Erythroblast (primary cell): ENCODE measurements around the gene NF2.

ENCODE experiments used
- GATA1 ChIP-seq: IDR thresholded peaks from 2 replicates; pipeline ENCODE4 v1.6.1; 2011; ENCODE audit warnings: low read depth, mild to moderate bottlenecking, control low read depth, low read length, moderate library complexity
- POLR2A ChIP-seq: IDR thresholded peaks from 2 replicates; pipeline ENCODE4 v1.6.1; 2011; ENCODE audit warnings: mild to moderate bottlenecking, low read length

DNA sequence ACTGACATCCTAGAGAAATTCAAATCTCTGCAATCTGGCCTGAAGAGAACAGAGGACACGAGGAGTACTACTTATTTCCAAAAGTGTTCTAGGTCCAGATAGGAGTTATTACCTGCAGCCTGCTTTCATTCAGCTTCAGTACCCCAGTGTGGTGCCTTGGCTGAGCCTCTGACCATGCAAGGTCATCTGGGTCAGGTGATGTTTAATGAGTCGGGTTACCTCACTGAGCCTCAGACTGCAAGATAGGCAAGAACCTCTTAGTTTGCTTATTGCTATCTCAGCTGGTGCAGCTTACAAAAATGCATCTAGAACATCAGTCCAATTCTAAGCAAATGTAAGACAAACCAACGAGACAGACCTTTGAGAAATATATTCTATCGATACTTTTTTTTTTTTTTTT is 9.5 kb upstream of the NF2 start:
- no peak for TF ChIP-seq POLR2A
- TF ChIP-seq GATA1 = no peak
